GM21717 (cell line): Measurements from ENCODE around the gene IL10RB.

Experiments used
- ATAC-seq: cut with Tn5 transposase; IDR thresholded peaks from one replicate; pipeline ENCODE4 v1.9.1; 2021; ENCODE audit warnings: mild to moderate bottlenecking, moderate library complexity; ENCODE audit not compliant: unreplicated experiment

The IL10RB gene

GRCh38 chr21:33325222-33326067 is 59.3 kb downstream of the IL10RB start:
- peak; percentile 30 for ATAC-seq

GRCh38 chr21:33327326-33327725 is 61.2 kb downstream of the IL10RB start:
- ATAC-seq: no peak

- ATAC-seq: no peak
Measured at GRCh38 chr21:33327792-33328433, 61.7 kb downstream of the IL10RB start.

GRCh38 chr21:33330726-33331125 is 64.6 kb downstream of the IL10RB start:
- ATAC-seq: no peak

- ATAC-seq: peak; percentile 66
Measured at GRCh38 chr21:33332143-33332542, 66.0 kb downstream of the IL10RB start.

GRCh38 chr21:33334191-33334590 is 68.0 kb downstream of the IL10RB start:
- no peak for ATAC-seq

GRCh38 chr21:33334824-33335223 is 68.7 kb downstream of the IL10RB start:
- ATAC-seq: no peak

- no peak for ATAC-seq
Measured at GRCh38 chr21:33339135-33339534, 73.0 kb downstream of the IL10RB start.

- no peak for ATAC-seq
Measured at GRCh38 chr21:33339918-33340317, 73.8 kb downstream of the IL10RB start.

- no peak for ATAC-seq
Measured at GRCh38 chr21:33345751-33346238, 79.6 kb downstream of the IL10RB start.
